ENCODE data around the gene SRP72. TPM values are rescaled to one million over a fixed set of nuclear protein-coding genes. Genes with fewer than 3 reads are reported as not detected.

The SRP72 gene
- total RNA-seq, 3 donors from 2014 or later: 54.8 to 68.8 (median 63.9) TPM

- Histone ChIP-seq H3K9me3 (no peaks in the 10 kb centered on the region), H3K4me3 (no peak overlapping the region)
- TF ChIP-seq CTCF (IDR thresholded peaks at IDR 0.05): no peak
Observed at GRCh38 chr4:56511098-56511497, 43.7 kb downstream of the SRP72 start.

DNA sequence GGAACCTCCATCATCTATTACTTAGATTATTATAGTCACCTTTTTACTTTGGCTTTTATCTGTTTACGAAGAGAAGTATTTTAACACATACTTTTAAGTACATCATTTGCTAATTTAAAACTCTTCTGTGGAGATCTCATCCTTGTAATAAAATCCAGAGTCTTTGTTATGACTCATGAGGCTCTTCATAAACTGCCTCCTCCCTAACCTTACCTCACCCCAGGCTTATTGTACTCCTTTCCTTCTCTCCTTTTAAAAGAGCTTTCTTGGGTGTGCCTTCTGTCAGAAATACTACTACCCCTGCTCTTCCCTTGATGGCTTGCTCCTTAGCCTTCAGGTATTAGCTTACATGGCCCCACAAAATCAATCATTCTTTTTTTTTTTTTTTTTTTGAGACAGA lies 44.7 kb downstream of the SRP72 start:
- ATAC-seq: peak; percentile 22
- no peaks in the 10 kb centered on the region for H3K9me3 ChIP-seq
- no peak for DNase-seq
- H3K4me1 ChIP-seq (ENCODE audit: low read depth): no peaks in the 10 kb centered on the region
- TF ChIP-seq CTCF (IDR thresholded peaks at IDR 0.05): no peak
- H3K36me3 ChIP-seq (ENCODE audit: low read depth): no peaks in the 10 kb centered on the region
- no peak overlapping the region for H3K4me3 ChIP-seq
- intact Hi-C loops (cut with DNase I, micrococcal nuclease): no loop called here

More at GRCh38 chr4:56511098-56511497, 43.7 kb downstream of the SRP72 start:
- ATAC-seq: no peak
- no peak for DNase-seq
- H3K36me3 ChIP-seq (ENCODE audit: low read depth): no peaks in the 10 kb centered on the region
- intact Hi-C loops (cut with DNase I, micrococcal nuclease): no loop called here
- H3K4me1 ChIP-seq (ENCODE audit: low read depth): peaks cover 1% of the 10 kb centered on the region

DNA sequence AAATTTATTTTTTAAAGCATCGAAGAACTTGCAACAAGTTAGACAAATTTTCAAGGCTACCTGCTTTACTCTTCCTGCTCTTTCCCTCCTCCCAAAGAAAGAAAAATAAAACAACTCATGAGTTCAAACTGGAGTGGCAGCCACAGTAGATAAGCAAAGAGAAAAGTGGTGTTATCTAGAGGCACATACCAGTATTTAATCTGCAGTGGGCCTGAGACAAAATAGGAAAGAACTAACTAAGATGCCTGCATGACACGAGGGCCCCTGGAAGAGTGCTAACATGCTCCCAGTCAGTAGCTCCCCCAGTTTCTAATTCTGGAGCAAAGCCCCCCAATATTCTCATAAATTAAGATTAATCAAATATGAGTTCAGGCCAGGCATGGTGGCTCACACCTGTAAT lies 46.1 kb downstream of the SRP72 start:
- Histone ChIP-seq H3K4me1 (ENCODE audit: low read depth) (no peaks in the 10 kb centered on the region), H3K4me3 (no peak overlapping the region), H3K9me3 (no peaks in the 10 kb centered on the region), H3K36me3 (ENCODE audit: low read depth) (no peaks in the 10 kb centered on the region)
- ATAC-seq: no peak
- TF ChIP-seq CTCF (IDR thresholded peaks at IDR 0.05): no peak
- no peak for DNase-seq
- intact Hi-C loops (cut with DNase I, micrococcal nuclease): no loop called here

GRCh38 chr4:56530269-56531148 lies 63.1 kb downstream of the SRP72 start:
- no peak for TF ChIP-seq CTCF (IDR thresholded peaks at IDR 0.05)
- ATAC-seq (peak; percentile 98), DNase-seq (peak; percentile 84 to 85 (median 84))
- intact Hi-C loops (cut with DNase I, micrococcal nuclease): no loop called here
- peaks cover 4% of the 10 kb centered on the region for H3K4me1 ChIP-seq (ENCODE audit: low read depth)
- no peaks in the 10 kb centered on the region for H3K36me3 ChIP-seq (ENCODE audit: low read depth)
- H3K9me3 ChIP-seq: no peaks in the 10 kb centered on the region
- H3K4me3 ChIP-seq: no peak overlapping the region

DNA sequence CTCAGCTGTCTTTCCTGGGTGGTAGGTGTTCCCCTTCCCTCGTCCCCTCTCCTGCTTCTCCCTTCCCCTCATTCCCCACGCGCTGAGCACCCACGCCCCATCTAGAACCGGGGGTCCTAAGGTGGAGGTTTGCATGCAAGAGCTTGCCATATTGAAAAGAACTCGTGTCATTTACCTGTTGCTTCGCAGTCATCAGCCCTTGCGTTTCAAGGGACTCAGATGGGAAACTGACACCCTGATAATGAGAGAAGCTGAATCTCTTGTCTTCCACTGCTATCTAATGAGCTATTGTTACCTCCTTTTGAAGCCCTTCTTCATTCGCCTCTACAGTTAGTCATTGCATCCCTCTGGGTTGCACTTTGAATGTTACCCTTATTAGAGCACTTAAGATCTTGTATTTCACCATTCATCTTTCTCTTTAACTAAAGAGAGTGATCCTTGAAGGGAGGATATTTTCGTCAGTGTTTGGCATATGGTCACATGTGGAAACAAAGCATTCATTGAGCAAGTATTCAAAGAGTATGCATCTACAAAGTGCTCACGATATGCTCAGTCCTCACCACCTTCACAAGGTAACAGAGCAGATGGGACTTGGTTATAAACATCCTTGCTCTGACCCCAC lies 63.8 kb downstream of the SRP72 start:
- no peak for TF ChIP-seq CTCF (IDR thresholded peaks at IDR 0.05)
- ATAC-seq (no peak), DNase-seq (no peak)
- Histone ChIP-seq H3K36me3 (ENCODE audit: low read depth) (no peaks in the 10 kb centered on the region), H3K4me1 (ENCODE audit: low read depth) (peaks cover 4% of the 10 kb centered on the region), H3K4me3 (no peak overlapping the region), H3K9me3 (no peaks in the 10 kb centered on the region)
- intact Hi-C loops (cut with DNase I, micrococcal nuclease): no loop called here

Data from mucosa of descending colon (tissue), 3 donors.